ENCODE results near the gene POU2AF1. TPM values are rescaled to one million over a fixed set of nuclear protein-coding genes. Genes with fewer than 3 reads are reported as not detected.

The POU2AF1 gene
- total and polyA plus RNA-seq, 12 donors, result 0.07 to 1.8 (median 0.15) TPM; not detected in 3

DNA sequence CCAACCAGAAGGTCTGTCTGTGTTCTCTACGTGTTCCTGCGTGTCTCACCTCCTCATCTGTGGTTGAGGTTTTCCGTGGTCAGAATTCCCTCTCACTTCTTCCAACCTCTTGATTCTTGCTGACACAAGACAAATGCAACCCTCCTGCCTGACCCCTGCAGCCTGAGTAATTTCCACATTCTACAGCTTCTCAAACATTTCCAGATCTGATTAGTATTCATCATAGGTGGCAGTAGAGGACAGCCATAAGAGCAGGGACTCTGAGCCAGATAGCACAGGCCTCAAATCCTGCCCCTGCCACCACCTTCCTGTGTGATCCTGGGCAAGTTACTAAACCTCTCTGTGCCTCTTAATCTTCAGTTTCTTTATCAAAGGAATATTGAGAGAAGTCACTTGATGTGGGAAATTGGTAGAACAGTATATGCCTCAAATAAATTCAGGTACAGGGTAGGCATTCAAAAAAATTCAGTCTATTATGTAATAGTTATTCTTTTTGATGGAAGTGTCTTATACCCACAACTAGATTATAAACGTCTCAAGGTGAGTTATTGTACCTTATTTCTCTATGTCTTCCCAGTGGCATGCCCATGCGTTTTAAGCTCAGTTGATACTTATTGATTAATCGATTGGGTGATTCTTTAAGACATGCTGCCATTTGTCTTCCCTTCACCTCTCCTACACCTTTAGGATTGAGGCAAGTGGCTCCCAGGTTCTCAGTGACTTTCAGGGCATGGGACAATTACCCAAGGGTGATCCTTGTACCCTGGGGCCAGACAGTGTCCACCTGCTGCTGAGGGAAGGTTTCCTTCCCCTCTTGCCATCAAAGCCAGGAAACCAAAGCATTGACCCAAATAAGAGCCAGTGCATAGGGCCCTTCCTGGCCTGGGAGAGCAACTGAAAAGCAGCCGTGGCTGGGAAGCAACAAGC lies 19.6 kb downstream of the POU2AF1 start:
- Histone ChIP-seq H3K36me3 (no peaks in the 10 kb centered on the region), H3K4me3 (no peak overlapping the region), H3K27me3 (no peaks in the 10 kb centered on the region), H3K4me1 (no peaks in the 10 kb centered on the region), H3K27ac (no peak overlapping the region), H3K9me3 (no peaks in the 10 kb centered on the region)
- DNase-seq (no peak), ATAC-seq (no peak)
- intact Hi-C loops (cut with DNase I), result no loop called here
- WGBS, 2 donors, result 90 to 92% methylated on average over 7 of the region's 7 CpGs
- TF ChIP-seq, protein P1, sequence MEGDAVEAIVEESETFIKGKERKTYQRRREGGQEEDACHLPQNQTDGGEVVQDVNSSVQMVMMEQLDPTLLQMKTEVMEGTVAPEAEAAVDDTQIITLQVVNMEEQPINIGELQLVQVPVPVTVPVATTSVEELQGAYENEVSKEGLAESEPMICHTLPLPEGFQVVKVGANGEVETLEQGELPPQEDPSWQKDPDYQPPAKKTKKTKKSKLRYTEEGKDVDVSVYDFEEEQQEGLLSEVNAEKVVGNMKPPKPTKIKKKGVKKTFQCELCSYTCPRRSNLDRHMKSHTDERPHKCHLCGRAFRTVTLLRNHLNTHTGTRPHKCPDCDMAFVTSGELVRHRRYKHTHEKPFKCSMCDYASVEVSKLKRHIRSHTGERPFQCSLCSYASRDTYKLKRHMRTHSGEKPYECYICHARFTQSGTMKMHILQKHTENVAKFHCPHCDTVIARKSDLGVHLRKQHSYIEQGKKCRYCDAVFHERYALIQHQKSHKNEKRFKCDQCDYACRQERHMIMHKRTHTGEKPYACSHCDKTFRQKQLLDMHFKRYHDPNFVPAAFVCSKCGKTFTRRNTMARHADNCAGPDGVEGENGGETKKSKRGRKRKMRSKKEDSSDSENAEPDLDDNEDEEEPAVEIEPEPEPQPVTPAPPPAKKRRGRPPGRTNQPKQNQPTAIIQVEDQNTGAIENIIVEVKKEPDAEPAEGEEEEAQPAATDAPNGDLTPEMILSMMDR (IDR thresholded peaks at IDR 0.05), result no peak

DNA sequence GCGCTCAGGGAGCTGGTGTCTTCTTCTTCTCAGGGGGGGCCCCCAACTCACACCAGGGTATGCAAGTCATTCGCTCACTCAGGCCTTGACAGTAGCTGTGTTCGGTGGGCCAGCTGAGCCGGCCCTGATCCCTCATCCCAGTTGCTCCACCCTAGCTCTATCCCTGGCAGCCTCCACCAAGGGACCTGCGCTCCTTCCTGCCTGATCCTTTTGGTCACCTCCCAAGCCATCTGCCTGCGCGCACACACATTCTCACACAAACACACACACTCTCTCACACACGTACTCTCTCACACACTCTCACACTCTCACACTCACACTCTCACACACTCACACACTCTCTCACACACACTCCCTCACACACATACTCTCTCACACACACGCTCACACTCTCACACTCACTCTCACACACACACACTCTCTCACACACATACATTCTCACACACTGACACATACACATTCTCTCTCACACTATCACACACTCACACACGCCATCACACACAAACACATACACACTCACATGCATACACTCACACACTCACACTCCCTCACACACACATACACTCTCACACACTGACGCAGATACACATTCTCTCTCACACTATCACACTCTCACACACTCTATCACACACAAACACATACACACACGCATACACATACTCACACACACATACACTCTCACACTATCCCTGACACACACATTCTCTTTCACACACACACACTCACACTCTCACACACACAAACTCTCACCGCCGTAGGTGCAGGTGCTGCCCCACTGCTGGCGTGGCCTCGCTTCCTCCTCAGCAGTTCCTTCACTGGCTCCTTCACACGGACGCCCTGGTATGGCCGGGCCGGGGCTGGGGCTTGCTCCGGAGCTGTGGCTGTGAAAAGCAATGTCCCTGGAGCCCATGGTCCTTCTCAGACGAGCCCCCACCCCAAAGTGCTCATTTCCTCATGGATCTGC lies 20.8 kb downstream of the POU2AF1 start:
- Histone ChIP-seq H3K36me3 (no peaks in the 10 kb centered on the region), H3K4me1 (no peaks in the 10 kb centered on the region), H3K4me3 (no peak overlapping the region), H3K27me3 (no peaks in the 10 kb centered on the region), H3K9me3 (no peaks in the 10 kb centered on the region), H3K27ac (no peak overlapping the region)
- intact Hi-C loops (cut with DNase I), result no loop called here
- no peak for DNase-seq
- 81 to 87% methylated on average over 21 to 22 of the region's 22 CpGs for WGBS, 2 donors
- TF ChIP-seq, protein P1 (IDR thresholded peaks at IDR 0.05), result no peak
- ATAC-seq, result no peak

DNA sequence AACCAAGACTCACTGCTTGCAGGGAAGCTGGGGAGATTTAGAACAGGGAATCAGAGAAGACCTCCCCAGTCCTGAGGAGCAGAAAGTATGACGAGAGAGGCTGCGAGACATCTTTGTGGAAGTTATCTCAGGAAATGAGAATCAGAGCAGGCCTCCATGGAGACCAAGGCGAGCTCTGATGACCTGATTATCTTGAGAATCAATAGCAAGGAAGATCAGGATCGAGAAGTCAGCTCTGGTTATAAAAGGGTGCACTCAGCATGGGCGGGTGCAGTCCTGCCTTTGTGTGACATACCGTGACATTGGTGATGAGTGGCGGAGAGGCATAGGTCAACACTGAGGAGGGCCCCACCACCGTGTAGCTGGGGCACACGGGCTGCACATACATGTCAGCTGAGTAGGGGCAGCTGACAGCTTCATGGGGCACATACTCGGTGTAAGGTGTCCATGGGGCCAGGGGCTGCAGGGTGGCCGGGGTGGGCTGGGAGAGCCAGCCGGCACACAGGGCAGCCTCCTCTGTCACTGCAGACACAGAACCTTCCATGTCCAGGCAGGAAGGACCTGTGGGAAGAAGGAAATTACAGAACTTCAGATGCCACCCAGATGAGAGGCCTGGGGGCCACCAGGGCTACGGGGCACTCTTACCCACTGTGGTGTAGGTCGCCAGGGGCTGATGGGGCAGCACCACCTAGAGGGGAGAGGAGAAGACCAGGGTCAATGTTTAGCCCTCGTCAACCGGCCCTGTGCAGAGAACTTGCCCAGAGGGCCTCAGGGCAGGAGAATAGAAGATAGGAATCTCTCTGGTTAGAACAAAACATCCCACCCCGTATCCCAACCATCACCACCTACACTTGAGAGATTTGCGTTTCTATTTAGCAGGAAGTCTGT lies 21.7 kb downstream of the POU2AF1 start:
- no peaks in the 10 kb centered on the region for H3K27me3 ChIP-seq
- H3K4me1 ChIP-seq, result no peaks in the 10 kb centered on the region
- no peak for ATAC-seq
- TF ChIP-seq, protein P1 (IDR thresholded peaks at IDR 0.05), result no peak
- no peak overlapping the region for H3K4me3 ChIP-seq
- intact Hi-C loops (cut with DNase I), result no loop called here
- H3K9me3 ChIP-seq, result no peaks in the 10 kb centered on the region
- H3K36me3 ChIP-seq, result no peaks in the 10 kb centered on the region
- no peak for DNase-seq
- H3K27ac ChIP-seq, result no peak overlapping the region
- 86% methylated on average over 18 of the region's 18 CpGs for WGBS, 2 donors
